ENCODE data around the gene SNX33.

DNA sequence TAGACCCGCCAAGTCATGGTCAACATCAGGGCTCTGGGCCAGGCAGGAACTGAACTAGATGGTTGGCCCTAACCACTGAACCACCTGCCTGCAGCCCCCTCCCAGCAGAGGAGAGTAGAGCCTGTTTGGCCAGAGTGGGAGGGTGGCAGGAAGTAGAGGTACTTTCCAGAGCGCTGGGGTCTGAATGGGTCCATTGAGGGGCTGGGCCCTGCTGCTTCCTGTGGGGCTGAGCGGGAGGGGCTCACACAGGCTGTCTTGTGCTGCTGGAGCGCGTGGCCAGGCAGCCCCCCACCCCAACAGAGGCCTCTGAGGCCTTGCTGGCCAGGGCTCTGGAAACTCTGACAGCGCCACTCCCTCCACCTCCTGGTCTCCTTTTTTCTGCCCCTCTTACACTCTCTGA is 47.5 kb downstream of the SNX33 start:
- no peak for TF ChIP-seq EZH2phosphoT487 (IDR thresholded peaks at IDR 0.05; ENCODE audit: insufficient read depth, low read depth)
- no peak for TF ChIP-seq EZH2 (IDR thresholded peaks at IDR 0.05; ENCODE audit: insufficient read depth, poor library complexity, severe bottlenecking)

All from GM23248 (cell line).